Right renal pelvis (tissue), 4 donors: Measurements from ENCODE around the gene PPP1R14C. TPM values are rescaled to one million over a fixed set of nuclear protein-coding genes. Genes with fewer than 3 reads are reported as not detected.

Source experiments
- DNase-seq, 4 donors: peaks; one replicate each; pipeline ENCODE4 v3.0.0-alpha.2; 2013; ENCODE audit warnings: low read depth in 4 of 4, low spot score in 3 of 4, missing footprints in 1 of 4
- polyA plus RNA-seq, 4 donors: library from polyadenylated mRNA; unstranded; fragments of 120-200 nt; gene quantifications; one replicate each; pipeline ENCODE4 v1.2.1, GENCODE V29; 2013; ENCODE audit not compliant: insufficient read length in 4 of 4

Gene PPP1R14C
- polyA plus RNA-seq, 4 donors = 21.0 to 27.7 (median 24.8) TPM

DNA sequence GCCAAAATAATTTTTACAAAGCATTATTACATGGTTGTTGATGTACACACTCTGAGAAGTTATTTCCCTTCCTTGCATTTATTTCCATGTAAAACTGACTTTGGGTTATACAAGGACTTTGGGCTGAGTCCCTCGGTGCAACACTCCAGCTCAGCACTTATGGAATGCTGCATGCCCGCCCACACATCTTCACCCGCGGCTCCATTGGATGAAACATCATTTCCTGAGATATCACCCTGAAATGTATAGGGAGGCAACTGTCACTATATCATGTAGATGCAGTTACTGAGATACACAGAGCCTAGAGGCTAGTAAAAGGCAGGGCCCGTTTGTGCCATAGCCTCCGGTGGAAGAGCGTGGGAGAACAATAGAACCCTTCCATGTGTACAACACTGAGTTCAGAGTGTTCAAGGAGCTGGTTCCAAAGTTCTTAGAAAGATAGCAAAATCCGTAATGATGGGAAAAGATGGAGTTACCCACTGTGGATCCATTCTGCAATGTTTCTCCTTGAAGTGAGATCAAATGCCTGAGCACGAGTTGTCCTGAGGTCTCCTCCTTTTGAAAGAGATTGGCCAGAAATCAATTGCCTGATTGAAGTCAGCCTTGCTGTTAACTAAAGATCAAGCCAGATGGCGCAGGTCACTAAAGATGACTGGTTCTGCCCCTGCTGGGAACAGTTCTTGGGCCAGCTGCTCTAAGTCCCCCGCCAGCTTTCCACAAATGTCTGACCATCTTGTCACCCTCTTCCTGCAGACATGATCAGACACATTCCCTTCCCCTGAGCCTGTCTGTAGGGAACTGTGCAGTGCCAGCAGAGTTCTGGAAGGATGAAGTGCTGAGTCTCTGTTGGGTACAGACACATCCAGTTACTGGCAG lies 125.1 kb downstream of the PPP1R14C start:
- no peak for DNase-seq

DNA sequence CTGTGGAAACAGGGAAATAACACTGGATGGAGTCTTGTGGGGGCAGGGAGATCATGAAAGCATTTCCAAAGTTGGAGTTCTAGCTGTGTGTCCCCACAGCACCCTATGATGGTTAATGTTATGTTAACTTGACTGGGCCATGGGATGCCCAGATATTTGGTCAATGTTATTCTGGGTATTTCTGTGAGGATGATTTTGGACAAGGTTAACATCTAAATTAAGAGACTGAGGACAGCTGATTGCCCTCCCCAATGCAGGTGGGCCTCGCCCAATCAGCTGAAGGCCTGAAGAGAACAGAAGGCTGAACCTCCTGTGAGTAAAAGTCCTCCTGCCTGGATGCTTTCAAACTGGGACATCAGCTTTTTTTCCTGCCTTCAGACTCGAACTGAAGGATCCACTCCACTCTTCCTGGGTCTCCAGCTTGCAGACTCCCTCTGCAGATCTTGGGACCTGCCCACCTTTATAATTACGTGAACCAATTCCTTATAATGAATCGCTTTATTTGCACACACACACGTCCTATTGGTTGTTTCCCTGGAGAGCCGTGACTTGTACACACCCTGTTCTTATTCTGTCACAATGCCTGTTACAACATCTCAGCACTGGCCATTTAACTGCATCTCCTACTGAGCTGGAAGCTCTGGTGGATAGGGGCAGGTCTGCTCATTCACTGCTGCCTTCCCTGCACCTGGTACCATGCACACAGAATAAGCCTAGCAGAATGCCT lies 126.4 kb downstream of the PPP1R14C start:
- no peak for DNase-seq

DNA sequence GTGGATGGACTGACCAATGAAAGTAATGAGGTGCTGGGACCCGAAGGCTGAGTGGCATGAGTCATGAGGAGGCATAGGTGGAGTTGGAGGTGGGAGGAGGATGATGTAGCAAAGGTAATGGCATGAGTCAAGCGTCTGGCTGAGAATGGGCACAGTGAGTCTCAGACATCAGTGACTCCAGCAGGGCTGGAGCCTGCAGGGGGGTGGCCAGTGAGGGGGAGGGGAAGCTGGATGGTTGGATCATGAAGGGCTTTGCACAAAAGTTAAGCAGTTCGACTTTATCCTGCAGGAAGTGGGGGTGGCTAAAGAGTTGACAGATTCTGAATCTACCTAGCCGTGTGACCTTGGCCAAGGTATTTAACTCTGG lies 127.0 kb downstream of the PPP1R14C start:
- no peak for DNase-seq

DNA sequence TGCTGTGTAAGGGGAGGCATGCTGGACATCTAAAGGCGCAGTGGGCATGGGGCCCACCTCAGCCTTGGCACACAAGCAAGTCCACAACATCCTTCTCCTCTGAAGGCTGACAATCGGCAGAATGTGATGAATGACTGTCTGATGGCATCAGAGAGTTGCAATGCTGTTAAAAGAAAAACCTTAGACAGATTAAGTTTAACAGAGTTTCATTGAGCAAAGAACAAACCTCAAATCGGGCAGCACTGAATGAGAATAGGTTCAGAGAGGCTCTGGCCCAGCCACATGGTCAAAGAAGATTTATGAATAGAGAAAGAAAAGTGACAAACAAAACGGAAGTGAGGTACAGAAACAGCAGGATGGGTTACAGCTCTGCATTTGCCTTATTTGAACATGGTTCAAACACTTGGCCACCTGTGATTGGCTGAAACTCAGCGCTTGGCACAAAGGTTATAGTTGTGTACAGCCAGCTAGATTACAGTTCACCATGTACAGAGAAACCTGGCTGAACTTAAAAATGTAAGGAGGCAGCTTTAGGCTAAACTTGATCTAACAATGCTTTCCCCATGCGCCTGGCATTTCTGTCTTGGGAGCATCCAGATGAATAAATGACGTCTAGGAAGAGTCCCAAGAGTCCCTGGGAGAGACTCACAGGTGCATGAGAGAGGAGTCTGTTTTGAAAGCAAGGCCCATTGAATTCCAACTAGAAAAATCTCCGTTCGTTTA lies 127.6 kb downstream of the PPP1R14C start:
- no peak for DNase-seq

DNA sequence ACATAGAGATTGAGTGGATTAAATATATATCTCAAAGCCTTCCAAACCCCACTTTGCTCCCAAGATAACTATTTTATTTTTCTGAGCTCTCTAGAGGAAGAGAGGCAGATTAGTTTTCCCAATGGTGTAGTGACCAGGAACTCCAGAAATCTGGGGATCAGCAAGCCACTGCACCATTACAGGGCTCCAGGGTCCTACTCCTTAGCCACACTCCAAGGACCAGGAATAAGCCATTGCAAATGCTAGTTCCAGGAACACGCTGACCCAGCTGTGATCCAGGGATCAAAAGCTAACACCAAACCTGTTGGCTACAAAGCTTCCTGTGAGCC lies 128.3 kb downstream of the PPP1R14C start:
- no peak for DNase-seq

DNA sequence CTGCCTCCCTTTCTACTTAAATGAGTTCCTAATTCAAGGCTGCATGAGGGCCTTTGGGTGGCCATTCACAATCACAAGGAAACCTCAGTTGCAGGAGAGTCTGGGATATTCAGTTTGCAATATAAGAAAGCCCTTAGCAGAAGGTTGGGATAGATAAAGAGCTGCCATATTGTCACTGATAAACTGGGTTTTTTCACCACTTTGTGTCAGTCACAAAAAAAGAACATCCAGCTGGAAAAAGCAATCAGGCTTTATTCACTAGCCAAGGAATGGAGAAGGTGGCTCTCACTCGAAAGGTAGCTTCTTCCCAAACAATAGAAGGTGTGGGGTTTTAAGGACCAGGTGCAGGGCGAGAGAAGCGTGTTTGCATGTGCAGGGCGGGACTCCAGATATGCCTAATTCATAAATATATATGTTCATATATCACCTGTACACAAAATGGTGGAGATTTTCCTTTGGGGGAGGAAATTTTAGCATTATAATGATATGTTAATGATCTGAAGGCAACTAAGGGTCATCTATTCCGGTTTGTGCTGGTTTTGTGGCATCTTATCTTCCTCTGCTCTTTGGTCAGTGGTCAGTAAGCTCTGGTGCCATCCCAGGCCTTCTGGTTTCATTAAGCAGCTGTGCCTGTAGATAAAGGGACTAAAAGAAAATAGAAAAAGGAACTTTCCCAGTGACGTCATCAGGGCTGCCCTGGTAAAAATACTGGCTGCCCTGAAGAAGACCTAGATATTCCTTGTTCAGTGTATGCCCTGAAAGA lies 128.8 kb downstream of the PPP1R14C start:
- DNase-seq = no peak

DNA sequence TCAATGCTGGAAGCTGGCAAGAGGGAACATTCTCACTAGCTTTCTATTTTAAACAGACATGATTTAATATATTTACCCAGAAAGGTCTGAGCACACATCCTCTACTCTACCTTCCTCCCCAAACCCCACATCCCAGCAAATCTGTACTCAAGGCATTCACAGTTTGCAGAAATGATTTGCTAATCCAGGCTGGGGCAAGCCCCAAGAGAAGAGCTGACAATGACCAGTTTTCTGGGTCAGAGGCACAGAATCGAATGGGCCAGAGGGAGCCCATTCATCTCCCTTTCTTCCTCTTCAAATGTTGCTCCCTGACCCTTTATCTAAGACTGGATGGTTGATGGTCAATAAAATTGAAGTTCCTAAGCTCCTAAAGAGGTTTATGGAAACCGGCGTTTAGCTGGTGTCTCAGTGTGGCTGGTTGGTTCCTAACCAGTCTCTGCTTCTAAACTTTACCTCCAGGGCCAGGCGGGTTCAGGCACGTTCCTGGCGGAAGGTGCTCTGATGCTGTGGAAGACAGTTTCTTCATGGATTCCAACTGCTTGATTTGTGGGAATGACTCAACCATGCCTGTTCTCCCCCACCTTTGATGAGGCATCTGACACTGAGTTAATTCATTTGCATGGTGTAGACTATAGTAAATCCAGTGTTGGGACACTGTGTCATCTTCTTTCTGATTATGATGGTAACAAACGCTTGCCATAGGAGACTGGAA lies 129.6 kb downstream of the PPP1R14C start:
- no peak for DNase-seq

DNA sequence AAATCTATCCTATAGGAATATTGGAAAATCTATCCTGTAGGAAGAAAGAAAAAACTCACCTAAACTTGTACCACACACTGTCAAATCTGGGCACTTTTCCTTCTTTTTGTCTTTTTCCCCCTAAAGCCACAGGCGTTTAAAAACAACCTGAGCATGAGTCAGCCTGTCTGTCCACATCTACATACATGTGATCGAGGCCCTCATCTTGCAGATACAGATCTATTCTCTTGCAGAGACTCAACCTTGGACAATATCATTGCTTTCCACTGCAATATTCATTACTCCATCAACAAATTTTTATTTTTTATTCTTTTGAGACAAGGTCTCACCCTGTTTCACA lies 130.1 kb downstream of the PPP1R14C start:
- no peak for DNase-seq

DNA sequence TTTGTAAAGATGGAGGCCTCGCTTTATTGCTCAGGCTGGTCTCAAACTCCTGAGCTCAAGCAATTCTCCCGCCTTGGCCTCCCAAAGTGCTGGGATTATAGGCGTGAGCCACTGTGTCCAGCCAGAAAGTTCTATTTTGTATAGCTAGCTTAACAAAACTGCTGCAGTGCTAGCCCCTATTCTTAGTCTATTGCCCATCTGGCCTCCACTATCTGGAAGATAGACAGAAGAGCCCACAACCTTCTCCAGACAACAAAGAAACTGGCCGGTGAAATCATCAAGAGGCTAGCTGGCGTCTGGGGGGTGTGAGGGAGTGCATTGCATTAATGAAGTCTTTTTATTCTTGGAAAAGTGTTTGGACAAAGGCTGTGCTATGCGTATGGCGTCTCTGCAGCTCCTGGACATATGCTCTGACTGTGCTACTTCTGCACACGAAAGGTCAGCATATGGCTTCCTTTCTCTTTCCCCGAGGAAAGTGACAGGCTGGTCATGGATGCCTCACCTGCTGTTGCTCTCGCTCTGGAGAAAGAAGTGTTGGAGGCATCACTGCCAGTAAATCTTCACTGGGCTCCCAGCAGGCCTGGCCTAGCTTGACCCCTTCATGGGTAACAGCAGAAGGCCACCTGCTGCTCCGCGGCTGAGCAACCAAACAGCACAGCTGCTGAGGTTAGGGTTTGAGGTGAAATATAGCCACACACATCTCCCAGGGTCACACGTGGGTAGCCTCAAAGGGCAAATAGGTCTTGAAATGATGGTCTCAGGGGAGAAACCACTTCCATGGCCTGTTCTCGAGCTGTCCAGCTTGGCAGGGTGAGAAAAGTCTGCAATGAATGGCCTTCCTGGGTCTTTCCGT lies 130.8 kb downstream of the PPP1R14C start:
- DNase-seq = peak in 2 of 4 donors; percentile 18 to 23

DNA sequence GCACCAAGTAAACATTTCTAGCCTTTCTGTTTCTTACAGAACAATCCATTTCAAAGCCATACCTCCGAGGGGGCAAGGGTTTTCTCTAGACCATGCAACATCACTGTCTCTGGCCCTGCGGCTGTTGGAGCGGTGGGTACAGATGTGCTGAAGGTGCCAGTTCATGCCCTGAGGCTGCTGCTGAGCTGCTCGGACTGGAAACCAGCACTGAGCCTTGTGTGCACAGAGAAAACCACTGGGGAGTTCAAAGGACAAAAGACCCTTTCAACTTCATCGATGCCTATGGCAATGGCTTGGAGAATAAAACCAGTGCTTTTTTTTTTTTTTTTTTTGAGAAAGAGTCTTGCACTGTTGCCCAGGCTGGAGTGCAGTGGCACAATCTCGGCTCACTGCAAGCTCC lies 132.6 kb downstream of the PPP1R14C start:
- DNase-seq = no peak

DNA sequence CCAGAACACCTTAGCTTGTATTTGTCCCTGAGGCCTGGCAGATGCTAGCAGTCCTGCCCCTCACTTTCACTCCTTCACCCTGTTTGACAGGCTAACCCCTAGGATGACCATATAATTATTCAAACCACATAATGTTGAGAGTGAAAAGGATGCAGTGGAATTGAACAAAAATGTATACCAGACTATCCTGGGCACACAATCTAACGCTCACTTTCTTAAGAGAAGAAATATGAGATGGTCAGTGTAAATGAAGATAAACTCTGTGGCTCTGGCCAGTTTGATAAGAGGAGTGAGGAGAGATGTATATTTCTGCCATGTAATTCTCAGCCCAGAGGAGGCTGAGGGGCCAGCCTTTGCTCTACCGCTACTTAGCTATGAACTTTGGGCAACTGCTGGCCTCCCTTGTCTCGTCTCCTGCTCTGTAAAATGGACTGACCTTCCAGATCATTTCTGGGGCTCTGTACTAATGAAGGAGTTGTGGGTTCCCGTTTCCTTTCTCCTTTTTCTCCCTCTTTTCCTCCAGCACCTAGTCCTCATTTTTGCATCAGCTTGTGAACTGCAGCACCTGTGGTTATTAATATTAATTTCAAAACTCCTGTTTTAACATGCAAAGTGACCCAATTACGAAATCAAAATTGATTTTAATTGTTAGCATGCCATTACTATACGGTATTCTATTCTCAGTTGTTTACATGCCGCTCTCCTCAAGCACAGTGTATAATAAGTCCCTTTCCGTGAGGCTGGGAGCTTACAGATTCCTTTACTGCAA lies 133.5 kb downstream of the PPP1R14C start:
- DNase-seq = no peak

DNA sequence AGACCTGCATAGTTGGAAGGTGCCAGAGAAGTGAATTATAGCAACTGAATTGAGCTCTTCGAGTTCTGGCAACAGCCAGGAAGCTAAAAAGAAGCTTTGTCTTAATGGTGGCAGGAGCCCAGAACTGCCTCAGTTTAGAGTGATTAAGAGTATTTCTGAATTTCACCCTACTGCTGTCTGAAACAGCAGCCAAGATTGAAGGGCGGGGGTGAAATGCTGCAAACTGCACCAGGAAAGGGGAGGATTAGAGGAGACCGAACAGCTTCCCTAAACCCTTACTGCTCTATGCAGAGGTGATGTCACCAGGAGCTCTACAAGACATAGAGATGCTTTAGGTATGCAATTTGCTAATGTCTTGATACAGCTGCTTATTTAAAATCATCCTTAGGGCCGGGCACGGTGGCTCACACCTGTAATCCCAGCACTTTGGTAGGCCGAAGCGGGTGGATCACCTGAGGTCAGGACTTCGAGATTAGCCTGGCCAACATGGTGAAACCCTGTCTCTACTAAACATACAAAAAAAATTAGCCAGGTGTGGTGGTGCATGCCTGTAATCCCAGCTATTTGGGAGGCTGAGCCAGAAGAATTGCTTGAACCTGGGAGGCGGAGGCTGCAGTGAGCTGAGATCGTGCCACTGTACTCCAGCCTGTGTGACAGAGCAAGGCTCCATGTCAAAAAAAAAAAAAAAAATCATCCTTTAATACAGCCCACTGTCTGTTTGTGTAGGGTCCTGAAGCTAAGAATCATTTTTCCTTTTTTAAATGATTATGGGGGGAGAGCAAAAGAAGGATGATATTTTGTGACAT lies 134.3 kb downstream of the PPP1R14C start:
- DNase-seq = no peak

DNA sequence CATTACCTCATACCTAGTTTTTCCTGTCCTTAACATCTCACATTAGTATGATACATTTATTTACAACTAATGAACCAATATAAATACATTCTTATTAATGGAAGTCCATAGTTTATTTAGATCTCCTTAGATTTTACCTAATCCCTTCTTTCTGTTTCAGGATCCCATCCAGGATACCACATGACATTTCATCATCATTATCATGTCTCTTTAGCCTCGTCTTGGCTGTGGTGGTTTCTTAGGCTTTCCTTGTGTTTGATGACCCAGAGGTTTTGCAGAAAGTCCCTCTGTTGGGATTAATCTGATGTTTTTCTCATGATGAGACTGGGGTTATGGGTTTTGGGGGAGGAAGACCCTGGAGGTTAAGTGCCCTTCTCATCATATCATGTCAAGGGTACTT lies 136.7 kb downstream of the PPP1R14C start:
- DNase-seq = no peak

DNA sequence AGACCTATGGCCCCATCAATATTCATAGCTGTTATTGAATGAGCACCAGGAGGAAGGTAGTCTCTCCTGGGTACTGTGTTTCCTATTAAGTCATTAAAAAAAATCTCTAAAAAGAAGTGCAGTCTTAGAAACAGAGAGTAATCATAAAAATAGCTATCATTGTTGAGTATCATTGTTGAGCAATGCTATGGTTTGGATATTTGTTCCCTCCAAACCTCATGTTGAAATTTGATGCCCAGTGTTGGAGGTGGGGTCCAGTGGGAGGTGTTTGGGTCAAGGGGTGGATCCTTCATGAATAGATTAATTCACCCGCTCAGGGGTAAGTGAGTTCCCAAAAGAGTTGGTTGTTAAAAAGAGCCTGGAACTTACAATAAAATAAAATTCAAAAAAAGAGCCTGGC lies 137.9 kb downstream of the PPP1R14C start:
- DNase-seq = no peak

DNA sequence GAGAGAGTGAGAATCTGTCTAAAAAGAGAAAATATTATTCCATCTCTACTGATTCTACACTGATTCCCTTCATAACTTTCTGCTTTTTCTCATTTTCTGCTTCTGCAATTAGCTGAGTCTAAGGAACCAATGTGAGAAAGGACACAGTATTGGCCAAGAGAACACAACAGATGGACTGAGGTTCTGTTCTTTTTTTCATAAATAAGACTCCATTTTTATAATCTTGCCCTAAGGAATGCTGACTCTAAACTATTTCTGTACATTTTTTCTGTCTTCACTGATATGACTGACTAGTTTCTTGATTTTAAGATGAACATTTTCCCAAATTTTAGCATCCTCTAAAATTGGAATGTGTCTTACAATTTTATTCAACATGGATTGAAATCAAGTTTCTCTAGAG lies 138.9 kb downstream of the PPP1R14C start:
- no peak for DNase-seq

DNA sequence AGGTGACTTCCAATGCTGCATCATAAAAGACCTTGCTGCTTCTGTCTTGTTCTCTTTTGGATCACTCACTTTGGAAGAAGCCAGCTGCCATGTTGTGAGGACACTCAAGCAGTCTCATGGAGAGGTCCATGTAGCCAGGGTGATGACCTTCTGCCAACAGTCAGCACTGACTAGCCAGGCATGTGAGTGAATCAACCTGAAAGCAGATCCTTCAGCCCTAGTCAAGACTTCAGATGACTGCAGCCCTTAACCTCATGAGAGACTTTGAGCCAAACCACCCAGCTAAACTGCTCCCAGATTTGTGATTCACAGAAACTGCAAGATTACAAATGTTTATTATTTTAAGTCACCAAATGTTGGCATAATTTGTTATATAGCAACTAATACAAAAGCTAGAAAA lies 140.0 kb downstream of the PPP1R14C start:
- DNase-seq = no peak

DNA sequence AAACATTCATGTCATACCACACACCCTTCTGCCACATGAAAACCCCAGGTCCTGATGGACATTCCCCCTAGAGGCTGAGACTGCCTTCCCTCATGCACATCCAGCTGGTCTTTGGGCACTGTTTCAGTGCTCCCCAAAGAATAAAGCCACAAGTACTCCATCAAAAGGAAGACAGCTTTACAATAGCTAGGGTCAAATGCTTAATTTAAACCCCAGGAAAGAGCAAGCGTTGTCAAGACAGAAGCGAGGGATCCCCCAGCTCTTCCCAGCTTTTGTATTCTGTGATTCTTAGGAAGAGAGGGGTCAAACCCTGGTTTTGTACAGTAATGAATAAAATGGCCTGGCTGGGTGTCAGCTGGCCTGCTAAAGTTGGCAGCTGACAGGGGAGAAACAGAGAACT lies 143.6 kb downstream of the PPP1R14C start:
- no peak for DNase-seq

DNA sequence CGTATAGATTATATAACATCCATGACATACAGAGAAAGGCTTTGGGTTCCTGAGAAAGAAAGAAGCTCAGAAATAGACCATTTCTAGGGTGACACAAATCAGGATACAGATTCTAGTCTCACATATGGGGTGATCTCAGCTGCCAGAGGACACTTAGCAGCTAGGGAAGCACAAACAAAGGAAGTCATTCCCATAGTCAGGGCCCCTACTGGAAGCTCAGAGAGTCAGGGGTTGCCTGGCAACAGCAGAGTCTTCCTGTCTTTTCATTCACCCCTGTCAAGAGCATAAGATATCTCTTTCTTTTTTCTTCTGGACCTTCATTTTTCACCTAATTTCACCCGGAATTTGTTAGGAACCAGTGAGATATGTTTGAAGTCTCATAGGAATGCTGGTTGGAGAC lies 144.1 kb downstream of the PPP1R14C start:
- DNase-seq = no peak
